ENCODE results near the gene CAND2. TPM values are rescaled to one million over a fixed set of nuclear protein-coding genes. Genes with fewer than 3 reads are reported as not detected.
A peak's percentile ranks its signal among the peaks of the same experiment; 100 is the strongest.

The CAND2 gene
- total and polyA plus RNA-seq, 9 of the 15 experiments (the other 6 are each of a cell fraction or from before 2014, with no cell fraction given) = 0.91 to 14.9 (median 4.3) TPM

DNA sequence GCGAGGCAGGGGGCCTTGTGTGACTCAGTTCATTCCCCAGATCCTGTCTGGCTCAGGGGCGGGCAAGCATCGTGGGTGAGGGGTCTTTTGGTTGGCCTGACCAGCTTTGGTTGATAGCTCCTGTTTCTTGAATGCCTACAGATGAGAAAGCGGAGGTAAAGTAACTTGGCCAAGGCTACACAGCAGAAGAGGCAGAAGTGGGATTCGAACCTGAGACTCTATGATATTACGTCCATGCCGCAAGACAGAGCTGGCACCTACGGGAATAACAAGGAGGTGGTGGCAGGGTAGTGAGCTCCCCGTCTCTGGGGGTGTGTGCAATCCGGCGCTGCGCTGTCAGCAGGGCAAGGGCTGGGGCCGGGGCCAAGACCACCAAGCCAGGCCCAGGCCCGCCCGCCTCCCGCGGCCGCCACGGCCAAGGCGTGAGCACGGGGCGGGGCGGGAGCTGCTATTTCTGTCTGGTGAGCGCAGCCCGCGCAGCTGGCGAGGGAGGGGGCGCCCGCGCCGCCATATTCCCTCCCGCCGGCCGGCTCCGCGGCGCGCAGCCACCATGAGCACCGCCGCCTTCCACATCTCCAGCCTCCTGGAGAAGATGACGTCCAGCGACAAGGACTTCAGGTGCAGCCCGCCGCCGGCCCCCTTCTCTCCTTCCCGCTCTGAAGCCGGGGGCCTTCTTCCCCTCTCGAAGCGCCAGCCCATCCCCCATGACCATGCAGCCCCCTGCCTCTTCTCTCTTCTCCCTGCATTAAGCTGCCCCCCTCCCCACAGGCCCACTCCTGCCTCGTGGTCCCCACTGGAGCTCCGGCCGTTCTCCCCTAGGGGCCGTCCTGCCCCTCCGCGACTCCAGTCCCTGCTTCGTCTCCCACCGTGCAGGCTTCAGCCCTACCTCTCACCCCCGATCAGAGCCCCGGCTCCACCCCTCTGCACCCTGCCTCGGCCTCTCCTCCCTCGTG is at the start of gene CAND2 (continued):
- TF ChIP-seq, protein P1, sequence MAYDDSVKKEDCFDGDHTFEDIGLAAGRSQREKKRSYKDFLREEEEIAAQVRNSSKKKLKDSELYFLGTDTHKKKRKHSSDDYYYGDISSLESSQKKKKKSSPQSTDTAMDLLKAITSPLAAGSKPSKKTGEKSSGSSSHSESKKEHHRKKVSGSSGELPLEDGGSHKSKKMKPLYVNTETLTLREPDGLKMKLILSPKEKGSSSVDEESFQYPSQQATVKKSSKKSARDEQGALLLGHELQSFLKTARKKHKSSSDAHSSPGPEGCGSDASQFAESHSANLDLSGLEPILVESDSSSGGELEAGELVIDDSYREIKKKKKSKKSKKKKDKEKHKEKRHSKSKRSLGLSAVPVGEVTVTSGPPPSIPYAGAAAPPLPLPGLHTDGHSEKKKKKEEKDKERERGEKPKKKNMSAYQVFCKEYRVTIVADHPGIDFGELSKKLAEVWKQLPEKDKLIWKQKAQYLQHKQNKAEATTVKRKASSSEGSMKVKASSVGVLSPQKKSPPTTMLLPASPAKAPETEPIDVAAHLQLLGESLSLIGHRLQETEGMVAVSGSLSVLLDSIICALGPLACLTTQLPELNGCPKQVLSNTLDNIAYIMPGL (CRISPR knock-in tag; IDR thresholded peaks at IDR 0.05) = no peak
- TF ChIP-seq PATZ1 (CRISPR knock-in tag; IDR thresholded peaks at IDR 0.05; ENCODE audit: borderline replicate concordance) = 0 out of 2 replicates have a peak, but pooled peaks have one; percentile 15
- no peak for TF ChIP-seq ARNT (IDR thresholded peaks at IDR 0.05)
- TF ChIP-seq SAP30 (IDR thresholded peaks at IDR 0.05; ENCODE audit: borderline replicate concordance, insufficient read depth, low read depth, low read length, poor library complexity, severe bottlenecking) = no peak
- TF ChIP-seq, protein P2, sequence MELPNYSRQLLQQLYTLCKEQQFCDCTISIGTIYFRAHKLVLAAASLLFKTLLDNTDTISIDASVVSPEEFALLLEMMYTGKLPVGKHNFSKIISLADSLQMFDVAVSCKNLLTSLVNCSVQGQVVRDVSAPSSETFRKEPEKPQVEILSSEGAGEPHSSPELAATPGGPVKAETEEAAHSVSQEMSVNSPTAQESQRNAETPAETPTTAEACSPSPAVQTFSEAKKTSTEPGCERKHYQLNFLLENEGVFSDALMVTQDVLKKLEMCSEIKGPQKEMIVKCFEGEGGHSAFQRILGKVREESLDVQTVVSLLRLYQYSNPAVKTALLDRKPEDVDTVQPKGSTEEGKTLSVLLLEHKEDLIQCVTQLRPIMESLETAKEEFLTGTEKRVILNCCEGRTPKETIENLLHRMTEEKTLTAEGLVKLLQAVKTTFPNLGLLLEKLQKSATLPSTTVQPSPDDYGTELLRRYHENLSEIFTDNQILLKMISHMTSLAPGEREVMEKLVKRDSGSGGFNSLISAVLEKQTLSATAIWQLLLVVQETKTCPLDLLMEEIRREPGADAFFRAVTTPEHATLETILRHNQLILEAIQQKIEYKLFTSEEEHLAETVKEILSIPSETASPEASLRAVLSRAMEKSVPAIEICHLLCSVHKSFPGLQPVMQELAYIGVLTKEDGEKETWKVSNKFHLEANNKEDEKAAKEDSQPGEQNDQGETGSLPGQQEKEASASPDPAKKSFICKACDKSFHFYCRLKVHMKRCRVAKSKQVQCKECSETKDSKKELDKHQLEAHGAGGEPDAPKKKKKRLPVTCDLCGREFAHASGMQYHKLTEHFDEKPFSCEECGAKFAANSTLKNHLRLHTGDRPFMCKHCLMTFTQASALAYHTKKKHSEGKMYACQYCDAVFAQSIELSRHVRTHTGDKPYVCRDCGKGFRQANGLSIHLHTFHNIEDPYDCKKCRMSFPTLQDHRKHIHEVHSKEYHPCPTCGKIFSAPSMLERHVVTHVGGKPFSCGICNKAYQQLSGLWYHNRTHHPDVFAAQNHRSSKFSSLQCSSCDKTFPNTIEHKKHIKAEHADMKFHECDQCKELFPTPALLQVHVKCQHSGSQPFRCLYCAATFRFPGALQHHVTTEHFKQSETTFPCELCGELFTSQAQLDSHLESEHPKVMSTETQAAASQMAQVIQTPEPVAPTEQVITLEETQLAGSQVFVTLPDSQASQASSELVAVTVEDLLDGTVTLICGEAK (IDR thresholded peaks at IDR 0.05) = peak; percentile 47; the same call in 1 of the 2 replicates
- TF ChIP-seq, protein P2 (CRISPR knock-in tag; IDR thresholded peaks at IDR 0.05) = no peak
- no peak for TF ChIP-seq ZNF77 (CRISPR knock-in tag; IDR thresholded peaks at IDR 0.05)
- no peak; the same call in 1 of the 2 replicates for TF ChIP-seq MTA1 (IDR thresholded peaks at IDR 0.05; ENCODE audit: borderline replicate concordance)
- peak; percentile 91 for TF ChIP-seq POLR2G (IDR thresholded peaks at IDR 0.05; ENCODE audit: low read depth, low read length)
- TF ChIP-seq CBFA2T2 (conservative IDR thresholded peaks at IDR 0.05) = no peak
- no peak for TF ChIP-seq THRAP3 (IDR thresholded peaks at IDR 0.05; ENCODE audit: borderline replicate concordance)
- no peak for TF ChIP-seq GTF2E2 (tag; IDR thresholded peaks at IDR 0.05)
- no peak; the same call in 1 of the 2 replicates for TF ChIP-seq PURB (CRISPR knock-in tag; IDR thresholded peaks at IDR 0.05; ENCODE audit: low read depth)

Measured in K562 (cell line).